ENCODE data around the gene LY86.
"Not testable (repeated sequence)": the region's sequence is repeated elsewhere in the genome, so short reads cannot be mapped to it uniquely, and the experiment has no call there.

The LY86 gene

DNA sequence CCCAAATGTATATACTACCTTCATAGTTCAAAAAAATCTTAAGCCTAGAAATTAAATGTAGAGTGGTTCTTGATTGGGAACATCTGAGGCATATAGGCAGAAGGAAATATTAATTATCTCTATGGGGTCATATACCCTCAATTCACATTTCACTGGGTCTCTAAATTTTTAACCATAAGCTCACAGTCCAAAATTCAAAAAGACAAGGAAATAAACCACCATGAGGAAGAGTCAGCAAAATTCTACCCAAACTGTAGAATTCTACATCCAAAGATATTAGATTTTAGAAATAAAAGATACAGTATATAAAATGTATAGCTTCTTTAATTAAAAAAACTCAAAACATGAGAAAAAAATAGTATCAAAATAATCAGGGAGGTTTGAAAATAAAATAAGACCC is 15.5 kb downstream of the LY86 start:
- H3K9ac ChIP-seq (ENCODE audit: low read length) = no peak overlapping the region
- peaks cover 5% of the 10 kb centered on the region; the same call in 1 of the 2 replicates for H3F3A ChIP-seq (ENCODE audit: insufficient read depth)
- H3K79me2 ChIP-seq (ENCODE audit: insufficient read depth, low read length) = no peaks in the 10 kb centered on the region
- H3K4me2 ChIP-seq (ENCODE audit: low read depth, low read length, poor library complexity, severe bottlenecking) = no peak overlapping the region
- H3K36me3 ChIP-seq (ENCODE audit: low read length) = peaks cover 22% of the 10 kb centered on the region
- H3K4me3 ChIP-seq (ENCODE audit: insufficient read depth, low read length, poor library complexity, severe bottlenecking) = no peak overlapping the region
- H3K27me3 ChIP-seq (ENCODE audit: low read length) = no peaks in the 10 kb centered on the region
- H3K27ac ChIP-seq (ENCODE audit: low read depth, low read length) = no peak overlapping the region
- no peaks in the 10 kb centered on the region for H3K9me3 ChIP-seq (ENCODE audit: insufficient read depth, low read length)
- H4K20me1 ChIP-seq (ENCODE audit: low read depth, low read length) = no peaks in the 10 kb centered on the region
- TF ChIP-seq, protein P1, sequence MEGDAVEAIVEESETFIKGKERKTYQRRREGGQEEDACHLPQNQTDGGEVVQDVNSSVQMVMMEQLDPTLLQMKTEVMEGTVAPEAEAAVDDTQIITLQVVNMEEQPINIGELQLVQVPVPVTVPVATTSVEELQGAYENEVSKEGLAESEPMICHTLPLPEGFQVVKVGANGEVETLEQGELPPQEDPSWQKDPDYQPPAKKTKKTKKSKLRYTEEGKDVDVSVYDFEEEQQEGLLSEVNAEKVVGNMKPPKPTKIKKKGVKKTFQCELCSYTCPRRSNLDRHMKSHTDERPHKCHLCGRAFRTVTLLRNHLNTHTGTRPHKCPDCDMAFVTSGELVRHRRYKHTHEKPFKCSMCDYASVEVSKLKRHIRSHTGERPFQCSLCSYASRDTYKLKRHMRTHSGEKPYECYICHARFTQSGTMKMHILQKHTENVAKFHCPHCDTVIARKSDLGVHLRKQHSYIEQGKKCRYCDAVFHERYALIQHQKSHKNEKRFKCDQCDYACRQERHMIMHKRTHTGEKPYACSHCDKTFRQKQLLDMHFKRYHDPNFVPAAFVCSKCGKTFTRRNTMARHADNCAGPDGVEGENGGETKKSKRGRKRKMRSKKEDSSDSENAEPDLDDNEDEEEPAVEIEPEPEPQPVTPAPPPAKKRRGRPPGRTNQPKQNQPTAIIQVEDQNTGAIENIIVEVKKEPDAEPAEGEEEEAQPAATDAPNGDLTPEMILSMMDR (IDR thresholded peaks at IDR 0.05; ENCODE audit: insufficient read depth, low read length, poor library complexity, severe bottlenecking) = no peak
- TF ChIP-seq EZH2phosphoT487 (conservative IDR thresholded peaks at IDR 0.05; ENCODE audit: low read length) = no peak
- no peaks in the 10 kb centered on the region for H3K9me2 ChIP-seq (replicated peaks; ENCODE audit: insufficient read depth, low read length)
- no peak overlapping the region for H2AFZ ChIP-seq (ENCODE audit: low read depth, low read length, severe bottlenecking)

DNA sequence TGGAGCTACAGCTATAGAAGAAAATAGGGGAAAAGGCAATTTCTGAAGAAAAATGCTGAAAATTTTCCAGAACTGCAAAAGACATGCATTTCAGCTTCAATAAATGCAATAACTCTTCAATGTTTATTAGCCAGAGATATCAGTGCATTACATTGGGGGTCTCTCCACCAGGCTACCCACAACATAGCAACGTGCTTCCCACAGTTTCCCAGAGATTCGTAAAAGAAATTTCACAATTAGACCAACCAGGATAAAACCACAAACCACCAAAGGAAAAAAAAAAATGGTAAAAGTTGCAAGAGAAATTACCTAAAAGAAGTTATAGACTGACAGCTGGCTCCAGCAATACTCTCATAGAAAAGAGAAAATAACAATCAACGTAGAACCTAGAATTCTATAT is 16.0 kb downstream of the LY86 start:
- no peak for TF ChIP-seq EZH2phosphoT487 (conservative IDR thresholded peaks at IDR 0.05; ENCODE audit: low read length)
- TF ChIP-seq, protein P1 (IDR thresholded peaks at IDR 0.05; ENCODE audit: insufficient read depth, low read length, poor library complexity, severe bottlenecking) = no peak
- Histone ChIP-seq H3K4me3 (ENCODE audit: insufficient read depth, low read length, poor library complexity, severe bottlenecking) (no peak overlapping the region), H3K9me2 (replicated peaks; ENCODE audit: insufficient read depth, low read length) (no peaks in the 10 kb centered on the region), H3K79me2 (ENCODE audit: insufficient read depth, low read length) (no peaks in the 10 kb centered on the region), H3K36me3 (ENCODE audit: low read length) (peaks cover 22% of the 10 kb centered on the region), H3K9me3 (ENCODE audit: insufficient read depth, low read length) (no peaks in the 10 kb centered on the region), H4K20me1 (ENCODE audit: low read depth, low read length) (no peaks in the 10 kb centered on the region), H3K27me3 (ENCODE audit: low read length) (no peaks in the 10 kb centered on the region), H3K27ac (ENCODE audit: low read depth, low read length) (no peak overlapping the region), H3K9ac (ENCODE audit: low read length) (no peak overlapping the region), H3F3A (ENCODE audit: insufficient read depth) (peaks cover 5% of the 10 kb centered on the region; the same call in 1 of the 2 replicates), H2AFZ (ENCODE audit: low read depth, low read length, severe bottlenecking) (no peak overlapping the region), H3K4me2 (ENCODE audit: low read depth, low read length, poor library complexity, severe bottlenecking) (no peak overlapping the region)

DNA sequence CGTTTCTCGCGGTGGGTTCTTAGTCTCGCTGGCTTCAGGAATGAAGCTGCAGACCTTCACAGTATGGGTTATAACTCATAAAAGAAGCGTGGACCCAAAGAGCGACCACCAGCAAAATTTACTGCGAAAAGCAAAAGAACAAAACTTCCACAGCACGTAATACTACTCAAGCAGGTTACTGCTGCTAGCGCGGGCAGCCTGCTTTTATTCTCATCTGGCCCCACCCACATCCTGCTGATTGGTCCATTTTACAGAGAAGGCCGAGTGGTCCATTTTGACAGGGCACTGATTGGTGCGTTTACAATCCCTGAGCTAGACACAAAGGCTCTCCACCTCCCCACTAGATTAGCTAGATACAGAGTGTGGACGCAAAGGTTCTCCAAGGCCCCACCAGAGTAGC is 17.4 kb downstream of the LY86 start:
- H3K9me3 ChIP-seq (ENCODE audit: insufficient read depth, low read length) = no peaks in the 10 kb centered on the region
- no peaks in the 10 kb centered on the region for H4K20me1 ChIP-seq (ENCODE audit: low read depth, low read length)
- no peak overlapping the region for H3K4me2 ChIP-seq (ENCODE audit: low read depth, low read length, poor library complexity, severe bottlenecking)
- H3K36me3 ChIP-seq (ENCODE audit: low read length) = peaks cover 22% of the 10 kb centered on the region
- H3K27me3 ChIP-seq (ENCODE audit: low read length) = no peaks in the 10 kb centered on the region
- no peak for TF ChIP-seq EZH2phosphoT487 (conservative IDR thresholded peaks at IDR 0.05; ENCODE audit: low read length)
- TF ChIP-seq, protein P1 (IDR thresholded peaks at IDR 0.05; ENCODE audit: insufficient read depth, low read length, poor library complexity, severe bottlenecking) = no peak
- peaks cover 16% of the 10 kb centered on the region; the same call in 1 of the 2 replicates for H3F3A ChIP-seq (ENCODE audit: insufficient read depth)
- H3K4me3 ChIP-seq (ENCODE audit: insufficient read depth, low read length, poor library complexity, severe bottlenecking) = no peak overlapping the region
- H3K79me2 ChIP-seq (ENCODE audit: insufficient read depth, low read length) = no peaks in the 10 kb centered on the region
- H3K27ac ChIP-seq (ENCODE audit: low read depth, low read length) = no peak overlapping the region
- no peak overlapping the region for H2AFZ ChIP-seq (ENCODE audit: low read depth, low read length, severe bottlenecking)
- H3K9ac ChIP-seq (ENCODE audit: low read length) = no peak overlapping the region
- no peaks in the 10 kb centered on the region for H3K9me2 ChIP-seq (replicated peaks; ENCODE audit: insufficient read depth, low read length)

DNA sequence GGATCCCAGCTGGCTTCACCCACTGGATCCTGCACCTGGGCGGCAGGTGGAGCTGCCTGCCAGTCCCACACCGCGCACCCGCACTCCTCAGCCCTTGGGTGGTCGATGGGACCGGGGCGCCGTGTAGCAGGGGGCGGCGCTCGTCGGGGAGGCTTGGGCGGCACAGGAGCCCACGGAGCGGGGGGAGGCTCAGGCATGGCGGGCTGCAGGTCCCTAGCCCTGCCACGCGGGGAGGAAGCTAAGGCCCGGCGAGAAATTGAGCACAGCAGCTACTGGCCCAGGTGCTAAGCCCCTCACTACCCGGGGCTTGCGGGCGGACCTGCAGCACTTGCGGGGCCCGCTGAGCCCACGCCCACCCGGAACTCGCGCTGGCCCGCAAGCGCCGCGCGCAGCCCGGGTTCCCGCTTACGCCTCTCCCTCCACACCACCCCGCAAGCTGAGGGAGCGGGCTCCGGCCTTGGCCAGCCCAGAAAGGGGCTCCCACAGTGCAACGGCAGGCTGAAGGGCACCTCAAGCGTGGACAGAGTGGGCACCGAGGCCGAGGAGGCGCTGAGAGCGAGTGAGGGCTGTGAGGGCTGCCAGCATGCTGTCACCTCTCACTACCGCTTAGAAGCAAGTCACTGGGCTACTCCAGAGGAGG is 18.0 kb downstream of the LY86 start:
- not testable (repeated sequence) for H3K4me3 ChIP-seq (ENCODE audit: insufficient read depth, low read length, poor library complexity, severe bottlenecking); H3K27ac ChIP-seq (ENCODE audit: low read depth, low read length); H3K4me2 ChIP-seq (ENCODE audit: low read depth, low read length, poor library complexity, severe bottlenecking); H3K9me3 ChIP-seq (ENCODE audit: insufficient read depth, low read length); H3K27me3 ChIP-seq (ENCODE audit: low read length); H3K79me2 ChIP-seq (ENCODE audit: insufficient read depth, low read length); H4K20me1 ChIP-seq (ENCODE audit: low read depth, low read length); H3K9me2 ChIP-seq (replicated peaks; ENCODE audit: insufficient read depth, low read length); H3K9ac ChIP-seq (ENCODE audit: low read length); H2AFZ ChIP-seq (ENCODE audit: low read depth, low read length, severe bottlenecking)
- H3F3A ChIP-seq (ENCODE audit: insufficient read depth) = peaks cover 16% of the 10 kb centered on the region; the same call in 1 of the 2 replicates
- peaks cover 22% of the 10 kb centered on the region for H3K36me3 ChIP-seq (ENCODE audit: low read length)

Measured in SU-DHL-6 (cell line).